GM21825 (cell line): Measurements from ENCODE around the gene RAMP1.

Source experiments
- ATAC-seq: cut with Tn5 transposase; IDR thresholded peaks from one replicate; pipeline ENCODE4 v1.9.1; 2021; ENCODE audit warnings: mild to moderate bottlenecking, moderate library complexity; ENCODE audit not compliant: unreplicated experiment

Gene RAMP1

DNA sequence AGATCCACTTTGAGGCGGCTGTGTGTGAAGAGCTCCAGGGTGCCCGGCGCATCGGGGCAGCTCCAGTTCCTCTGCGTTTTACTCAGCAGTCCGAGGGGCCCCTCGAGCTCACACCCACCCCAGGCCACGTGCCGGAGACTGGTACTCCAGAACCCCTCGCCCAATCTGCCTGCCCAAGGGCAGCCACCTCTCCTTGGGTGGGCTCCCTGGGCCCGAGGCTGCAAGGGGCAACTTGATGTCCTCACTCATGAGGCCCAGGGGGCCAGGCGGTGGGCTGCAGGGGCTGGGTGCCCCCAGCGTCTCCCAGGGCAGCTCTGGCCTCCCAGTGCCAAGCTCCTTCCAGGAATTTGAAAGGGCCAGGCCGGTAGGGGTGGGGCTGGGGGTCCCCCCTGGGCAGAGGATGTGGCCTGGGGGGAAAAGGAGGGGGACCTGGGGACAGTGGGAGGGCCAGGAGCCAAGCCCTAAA, 16.7 kb downstream of the RAMP1 start:
- no peak for ATAC-seq

DNA sequence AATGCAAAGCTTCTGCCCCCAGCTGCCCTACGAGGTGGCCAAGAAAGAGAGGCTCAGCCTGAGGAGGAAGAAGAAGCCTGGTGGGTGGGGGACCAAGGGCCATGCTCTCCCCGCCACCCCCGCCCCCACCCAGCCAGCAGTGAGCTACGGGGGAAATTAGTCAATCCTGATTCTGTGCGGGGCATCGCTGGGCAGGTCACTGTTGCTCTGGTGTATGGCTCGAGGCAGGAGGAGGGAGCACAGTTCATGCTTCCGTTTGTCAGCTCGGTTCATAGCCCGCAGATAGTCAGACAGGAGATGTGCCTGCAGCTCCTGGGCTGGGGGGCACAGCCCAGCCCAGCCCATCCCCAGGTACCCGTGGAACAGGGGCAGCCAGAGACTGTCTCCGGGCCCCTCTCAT, 17.1 kb downstream of the RAMP1 start:
- ATAC-seq = no peak

DNA sequence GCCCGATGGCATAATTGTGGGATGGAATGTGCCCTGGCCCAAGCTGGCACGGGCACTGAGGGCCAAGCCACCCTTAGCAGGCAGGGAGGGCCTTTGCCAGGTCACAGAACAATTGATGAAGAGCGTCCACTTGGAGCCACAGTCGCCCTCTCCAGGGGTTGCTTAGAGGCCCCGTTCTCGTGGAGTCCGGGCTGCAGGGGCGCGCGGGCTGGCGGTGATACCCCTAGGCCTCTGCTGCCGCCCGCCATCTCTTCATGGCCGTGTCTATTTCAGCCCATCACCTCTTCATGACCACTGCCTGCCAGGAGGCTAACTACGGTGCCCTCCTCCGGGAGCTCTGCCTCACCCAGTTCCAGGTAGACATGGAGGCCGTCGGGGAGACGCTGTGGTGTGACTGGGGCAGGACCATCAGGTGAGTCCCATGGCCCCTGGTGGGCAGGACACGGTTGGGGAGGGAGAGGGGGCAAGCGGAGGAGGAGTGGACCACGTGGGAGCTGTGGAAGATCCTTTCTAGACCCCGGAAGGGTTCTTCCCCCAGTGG, 17.6 kb downstream of the RAMP1 start:
- no peak for ATAC-seq

- no peak for ATAC-seq
Observed at GRCh38 chr2:237877576-237878307, 18.3 kb downstream of the RAMP1 start.

- no peak for ATAC-seq
Observed at GRCh38 chr2:237878321-237879057, 19.1 kb downstream of the RAMP1 start.

- ATAC-seq = no peak
Observed at GRCh38 chr2:237879058-237879430, 19.6 kb downstream of the RAMP1 start.

- ATAC-seq = no peak
Observed at GRCh38 chr2:237879991-237880560, 20.7 kb downstream of the RAMP1 start.

DNA sequence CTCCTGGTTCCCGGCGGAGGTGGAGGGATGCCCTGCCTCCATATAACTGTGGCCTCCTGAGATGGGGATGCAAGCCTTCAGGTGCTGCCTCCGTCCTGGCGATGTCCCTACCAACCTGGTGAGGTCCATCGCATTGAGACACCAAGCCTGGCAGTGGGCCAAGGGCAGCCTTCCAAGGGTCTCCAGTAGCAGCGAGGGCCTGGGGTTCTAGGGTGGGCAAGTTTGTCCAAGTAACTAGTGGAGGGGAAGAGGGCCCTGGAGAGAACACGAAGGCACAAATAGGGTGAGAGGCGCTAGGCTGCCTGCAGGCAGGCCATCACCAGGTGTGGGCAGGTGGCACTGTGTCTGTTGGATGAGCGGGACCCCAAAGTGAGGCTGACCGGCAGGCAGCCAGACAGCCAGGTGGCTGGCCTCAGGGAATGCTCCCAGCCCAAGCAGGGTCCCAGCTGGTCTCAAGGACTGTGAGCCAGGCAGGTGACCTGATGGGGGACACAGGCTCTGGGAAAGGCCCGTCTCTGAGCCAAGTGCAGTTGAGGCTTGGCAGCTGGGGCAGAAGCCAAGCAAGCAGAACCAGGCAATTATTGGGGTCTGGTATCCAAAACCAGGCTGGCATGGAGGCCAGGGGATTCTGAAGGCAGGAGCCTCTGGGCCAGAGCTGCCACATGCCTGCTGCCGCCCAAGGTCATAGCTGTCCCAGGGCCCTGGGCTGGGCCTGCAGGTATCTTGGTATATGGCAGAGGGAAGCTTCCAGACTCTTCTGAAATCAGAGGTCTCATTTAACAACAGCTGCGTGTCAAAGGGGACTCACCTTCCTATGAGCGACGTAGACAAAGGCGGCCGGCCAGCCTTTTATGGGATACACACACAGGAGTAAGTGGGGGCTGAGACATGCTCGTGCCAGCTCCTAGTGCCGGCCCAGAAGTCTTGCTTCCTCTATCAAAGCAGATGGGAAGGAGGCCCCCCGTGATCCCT, 23.4 kb downstream of the RAMP1 start:
- ATAC-seq = no peak

- ATAC-seq = no peak
Observed at GRCh38 chr2:237883951-237884446, 24.6 kb downstream of the RAMP1 start.

GRCh38 chr2:237884681-237885080, 25.3 kb downstream of the RAMP1 start:
- no peak for ATAC-seq

DNA sequence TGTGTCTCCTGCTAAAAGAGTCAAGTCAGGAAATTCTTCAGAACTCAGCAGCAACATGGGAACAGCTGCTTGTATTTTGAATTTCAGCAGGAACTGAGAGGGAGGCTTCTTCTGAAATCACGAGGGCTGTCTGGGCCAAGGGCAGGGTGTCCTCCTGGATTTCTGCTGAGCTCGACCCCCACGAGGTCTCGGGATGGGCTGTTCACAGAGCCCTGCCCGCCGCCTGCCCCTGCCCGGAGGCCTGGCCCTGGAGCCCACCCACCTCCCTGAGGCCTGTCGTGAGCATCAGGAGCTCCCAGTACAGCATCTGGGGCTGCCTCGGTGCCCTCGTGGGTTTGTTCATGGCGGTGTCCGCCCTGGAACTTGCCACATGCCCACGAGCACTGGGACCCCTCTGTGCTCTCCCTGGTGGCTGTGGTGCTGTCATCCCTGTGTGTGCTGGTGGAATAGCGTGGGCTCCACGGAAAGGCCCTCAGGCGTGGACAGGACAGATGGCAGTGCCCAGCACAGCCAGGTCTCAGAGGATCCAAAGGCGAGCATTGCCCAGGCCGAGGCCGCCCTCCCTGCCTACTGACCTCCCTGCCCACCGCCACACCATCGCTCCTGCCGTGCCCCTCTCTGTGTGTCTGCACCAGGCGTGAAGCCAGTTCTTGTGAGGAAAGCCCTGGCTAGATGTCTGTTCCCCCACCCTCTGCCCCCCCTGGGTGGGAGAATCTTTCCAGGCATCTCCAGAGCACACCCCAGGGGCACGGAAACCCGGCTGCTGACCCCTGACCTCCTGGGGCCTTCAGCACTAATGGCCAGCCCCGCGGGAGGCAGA, 25.9 kb downstream of the RAMP1 start:
- no peak for ATAC-seq

DNA sequence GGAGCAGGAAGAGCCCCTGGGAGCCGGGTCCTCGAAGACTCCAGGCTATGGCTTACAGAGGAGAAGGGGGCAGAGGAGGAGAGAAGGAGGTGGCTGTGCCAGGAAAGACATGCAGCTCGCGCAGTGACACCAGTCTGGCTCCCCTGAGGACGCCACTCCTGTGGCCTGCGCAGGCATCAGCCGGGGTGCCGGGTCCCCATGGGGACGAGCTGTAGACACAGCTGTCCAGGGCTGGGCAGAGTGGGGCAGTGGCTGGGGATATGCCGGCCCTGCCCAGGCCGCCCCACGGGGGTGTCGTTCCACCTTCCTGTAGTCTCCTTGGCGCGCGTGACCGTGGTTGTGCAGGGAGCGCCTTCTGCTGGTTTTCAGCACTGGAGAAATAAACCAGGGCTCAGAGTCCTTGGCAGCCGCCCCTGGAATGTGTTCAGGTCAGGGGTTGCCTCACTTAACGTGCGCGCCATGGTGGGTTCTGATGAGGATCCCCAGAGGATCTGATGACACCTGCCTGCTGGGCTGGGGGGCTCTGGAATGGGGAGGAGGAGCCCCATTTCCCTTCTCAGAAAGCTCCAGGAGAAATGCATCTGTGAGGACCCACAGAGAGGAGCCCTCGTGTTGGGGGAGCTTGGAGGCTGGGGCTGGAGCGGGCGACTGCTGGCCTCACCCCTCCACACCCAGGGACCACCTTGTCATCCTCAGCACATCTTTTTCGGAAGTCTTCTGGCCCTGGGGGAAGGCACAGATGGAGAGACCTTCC, 26.7 kb downstream of the RAMP1 start:
- no peak for ATAC-seq

- no peak for ATAC-seq
Observed at GRCh38 chr2:237886685-237887481, 27.5 kb downstream of the RAMP1 start.

- no peak for ATAC-seq
Observed at GRCh38 chr2:237888389-237888788, 29.0 kb downstream of the RAMP1 start.

DNA sequence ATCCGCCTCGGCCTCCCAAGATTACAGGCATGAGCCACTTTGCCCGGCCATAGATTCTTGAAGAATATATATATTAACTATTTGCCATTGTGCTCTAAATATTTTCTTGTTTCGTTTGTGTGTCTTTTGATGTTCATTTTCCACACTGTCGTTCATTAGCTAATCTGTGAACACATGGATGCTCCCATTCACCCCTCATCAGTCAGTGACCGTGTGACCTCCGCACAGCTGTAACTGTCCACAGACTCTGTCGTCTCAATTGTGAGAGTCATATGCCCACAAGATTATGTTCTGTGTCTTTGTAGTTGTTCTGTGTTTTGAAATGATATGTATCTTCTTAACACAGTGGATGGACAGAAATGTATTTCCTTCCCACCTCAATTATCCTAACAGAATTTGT, 29.6 kb downstream of the RAMP1 start:
- no peak for ATAC-seq

DNA sequence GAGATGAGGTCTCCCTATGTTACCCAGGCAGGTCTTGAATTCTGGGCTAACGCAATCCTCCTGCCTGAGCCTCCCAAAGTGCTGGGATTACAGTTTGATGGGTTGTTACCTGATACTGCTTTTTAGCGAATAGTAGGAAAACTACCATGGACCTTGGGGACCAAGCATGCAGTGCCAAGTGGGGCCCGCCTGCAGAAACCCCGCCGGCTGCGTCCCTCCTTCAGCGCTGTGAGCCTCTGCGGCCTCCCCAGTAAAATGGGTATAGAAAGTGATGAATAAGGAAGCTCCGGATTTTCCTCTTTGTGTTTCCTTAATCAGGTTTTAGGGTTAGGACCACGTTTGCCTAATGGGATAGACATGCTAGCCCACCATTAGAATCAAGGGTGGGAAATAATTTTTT, 30.4 kb downstream of the RAMP1 start:
- ATAC-seq = no peak

- ATAC-seq = no peak
Observed at GRCh38 chr2:237892478-237892877, 33.1 kb downstream of the RAMP1 start.

DNA sequence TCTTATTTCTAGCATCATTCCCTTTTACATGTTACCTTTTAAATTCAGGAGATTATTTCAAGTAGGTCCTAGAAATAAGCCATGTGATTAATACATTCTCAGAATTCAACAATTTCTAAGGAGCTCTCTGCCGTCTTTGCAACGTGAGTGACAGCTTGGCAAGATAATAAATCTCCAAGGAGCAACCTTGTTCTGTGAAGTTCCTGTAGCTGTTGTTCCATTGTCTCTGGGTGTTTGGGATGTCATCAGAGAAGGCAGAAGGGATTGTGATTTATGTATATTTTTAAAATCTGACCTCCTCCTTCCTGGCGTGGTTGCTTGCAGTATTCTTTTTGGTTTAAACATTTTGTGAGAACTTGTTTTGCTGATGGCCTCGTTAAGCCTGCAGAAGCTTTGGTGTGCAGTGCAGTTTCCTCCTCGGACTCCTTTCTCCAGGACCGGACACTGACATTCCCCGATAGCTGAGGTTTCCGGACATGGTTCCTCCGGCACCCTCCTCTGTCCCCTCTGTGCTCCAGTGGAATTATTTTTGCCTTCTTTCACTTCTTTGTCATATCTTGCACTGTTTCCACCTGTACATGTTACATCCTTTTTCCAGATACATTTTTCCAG, 33.7 kb downstream of the RAMP1 start:
- ATAC-seq = no peak
